Measurements from ENCODE around the gene ABTB1.

Gene ABTB1

GRCh38 chr3:127719369-127719768, 46.6 kb downstream of the ABTB1 start:
- H2BK5ac ChIP-seq (ENCODE audit: low read length), result no peak overlapping the region
- H3K9ac ChIP-seq (ENCODE audit: low read depth, low read length, poor library complexity), result no peak overlapping the region
- H2AFZ ChIP-seq (ENCODE audit: low read length), result no peak overlapping the region
- H3K9me3 ChIP-seq (replicated peaks in 1 of 2; ENCODE audit: control insufficient read depth in 2 of 2, insufficient read depth in 1 of 2, low read depth in 1 of 2, low read length in 2 of 2), result no peaks in the 10 kb centered on the region
- no CpG with 5 or more reads among the region's 8 CpGs for WGBS, 2 donors (ENCODE audit: extremely low coverage in 2 of 2, insufficient read length in 2 of 2, insufficient replicate concordance in 1 of 2)
- no peak for DNase-seq (ENCODE audit: low spot score)
- H3K4me2 ChIP-seq (ENCODE audit: insufficient read depth, low read length, poor library complexity, severe bottlenecking), result no peak overlapping the region
- H2BK15ac ChIP-seq (ENCODE audit: low read length), result no peak overlapping the region
- no peak overlapping the region for H3K4me3 ChIP-seq (ENCODE audit: low read length in 2 of 2)
- no peak overlapping the region for H3K27ac ChIP-seq (replicated peaks; ENCODE audit: low read length)
- no peak overlapping the region for H3K23ac ChIP-seq (ENCODE audit: low read depth, low read length, poor library complexity)
- H3K4ac ChIP-seq (ENCODE audit: low read length), result no peak overlapping the region
- no peaks in the 10 kb centered on the region for H3K36me3 ChIP-seq (replicated peaks in 1 of 2; ENCODE audit: control insufficient read depth in 2 of 2, insufficient read depth in 2 of 2, low read length in 2 of 2)
- no peaks in the 10 kb centered on the region for H3K79me1 ChIP-seq (ENCODE audit: low read depth, low read length)
- no peak overlapping the region for H3K14ac ChIP-seq (ENCODE audit: low read length)
- H4K91ac ChIP-seq (ENCODE audit: low read depth, low read length, poor library complexity), result no peak overlapping the region
- H2BK120ac ChIP-seq (ENCODE audit: low read depth, low read length), result no peak overlapping the region
- H3K18ac ChIP-seq (ENCODE audit: low read length), result no peak overlapping the region
- H2AK5ac ChIP-seq (ENCODE audit: low read depth, low read length), result no peak overlapping the region
- no peak overlapping the region for H2BK12ac ChIP-seq (ENCODE audit: low read length)
- H4K8ac ChIP-seq (ENCODE audit: low read depth, low read length), result no peak overlapping the region
- H3K4me1 ChIP-seq (ENCODE audit: control insufficient read depth in 2 of 2, insufficient read depth in 1 of 2, low read depth in 1 of 2, low read length in 2 of 2), result peaks cover 3 to 16% of the 10 kb centered on the region in 2 donors
- H3K27me3 ChIP-seq (ENCODE audit: control insufficient read depth in 3 of 3, insufficient read depth in 3 of 3, low read depth in 1 of 3, low read length in 3 of 3), result peaks cover 0 to 44% (median 0%) of the 10 kb centered on the region in 3 experiments

- H2AFZ ChIP-seq (ENCODE audit: low read length), result no peak overlapping the region
- no peak overlapping the region for H3K18ac ChIP-seq (ENCODE audit: low read length)
- no peak overlapping the region for H2BK12ac ChIP-seq (ENCODE audit: low read length)
- H3K4me3 ChIP-seq (ENCODE audit: low read length in 2 of 2), result no peak overlapping the region
- H2BK120ac ChIP-seq (ENCODE audit: low read depth, low read length), result no peak overlapping the region
- no peak for DNase-seq (ENCODE audit: low spot score)
- no peak overlapping the region for H3K9ac ChIP-seq (ENCODE audit: low read depth, low read length, poor library complexity)
- WGBS, 2 donors (ENCODE audit: extremely low coverage in 2 of 2, insufficient read length in 2 of 2, insufficient replicate concordance in 1 of 2), result no CpG with 5 or more reads among the region's 15 CpGs
- no peak overlapping the region for H3K4me2 ChIP-seq (ENCODE audit: insufficient read depth, low read length, poor library complexity, severe bottlenecking)
- H3K27me3 ChIP-seq (ENCODE audit: control insufficient read depth in 3 of 3, insufficient read depth in 3 of 3, low read depth in 1 of 3, low read length in 3 of 3), result peaks cover 0 to 44% (median 0%) of the 10 kb centered on the region in 3 experiments
- H3K4ac ChIP-seq (ENCODE audit: low read length), result no peak overlapping the region
- no peaks in the 10 kb centered on the region for H3K9me3 ChIP-seq (replicated peaks in 1 of 2; ENCODE audit: control insufficient read depth in 2 of 2, insufficient read depth in 1 of 2, low read depth in 1 of 2, low read length in 2 of 2)
- H2BK15ac ChIP-seq (ENCODE audit: low read length), result no peak overlapping the region
- no peak overlapping the region for H4K8ac ChIP-seq (ENCODE audit: low read depth, low read length)
- H3K14ac ChIP-seq (ENCODE audit: low read length), result no peak overlapping the region
- no peak overlapping the region for H2BK5ac ChIP-seq (ENCODE audit: low read length)
- no peak overlapping the region for H4K91ac ChIP-seq (ENCODE audit: low read depth, low read length, poor library complexity)
- H3K27ac ChIP-seq (replicated peaks; ENCODE audit: low read length), result no peak overlapping the region
- H2AK5ac ChIP-seq (ENCODE audit: low read depth, low read length), result no peak overlapping the region
- no peak overlapping the region for H3K23ac ChIP-seq (ENCODE audit: low read depth, low read length, poor library complexity)
- H3K4me1 ChIP-seq (ENCODE audit: control insufficient read depth in 2 of 2, insufficient read depth in 1 of 2, low read depth in 1 of 2, low read length in 2 of 2), result peaks cover 3 to 15% of the 10 kb centered on the region in 2 donors
- no peaks in the 10 kb centered on the region for H3K36me3 ChIP-seq (replicated peaks in 1 of 2; ENCODE audit: control insufficient read depth in 2 of 2, insufficient read depth in 2 of 2, low read length in 2 of 2)
- no peaks in the 10 kb centered on the region for H3K79me1 ChIP-seq (ENCODE audit: low read depth, low read length)
These were observed 47.5 kb downstream of the ABTB1 start for GRCh38 chr3:127720161-127720823.

DNA sequence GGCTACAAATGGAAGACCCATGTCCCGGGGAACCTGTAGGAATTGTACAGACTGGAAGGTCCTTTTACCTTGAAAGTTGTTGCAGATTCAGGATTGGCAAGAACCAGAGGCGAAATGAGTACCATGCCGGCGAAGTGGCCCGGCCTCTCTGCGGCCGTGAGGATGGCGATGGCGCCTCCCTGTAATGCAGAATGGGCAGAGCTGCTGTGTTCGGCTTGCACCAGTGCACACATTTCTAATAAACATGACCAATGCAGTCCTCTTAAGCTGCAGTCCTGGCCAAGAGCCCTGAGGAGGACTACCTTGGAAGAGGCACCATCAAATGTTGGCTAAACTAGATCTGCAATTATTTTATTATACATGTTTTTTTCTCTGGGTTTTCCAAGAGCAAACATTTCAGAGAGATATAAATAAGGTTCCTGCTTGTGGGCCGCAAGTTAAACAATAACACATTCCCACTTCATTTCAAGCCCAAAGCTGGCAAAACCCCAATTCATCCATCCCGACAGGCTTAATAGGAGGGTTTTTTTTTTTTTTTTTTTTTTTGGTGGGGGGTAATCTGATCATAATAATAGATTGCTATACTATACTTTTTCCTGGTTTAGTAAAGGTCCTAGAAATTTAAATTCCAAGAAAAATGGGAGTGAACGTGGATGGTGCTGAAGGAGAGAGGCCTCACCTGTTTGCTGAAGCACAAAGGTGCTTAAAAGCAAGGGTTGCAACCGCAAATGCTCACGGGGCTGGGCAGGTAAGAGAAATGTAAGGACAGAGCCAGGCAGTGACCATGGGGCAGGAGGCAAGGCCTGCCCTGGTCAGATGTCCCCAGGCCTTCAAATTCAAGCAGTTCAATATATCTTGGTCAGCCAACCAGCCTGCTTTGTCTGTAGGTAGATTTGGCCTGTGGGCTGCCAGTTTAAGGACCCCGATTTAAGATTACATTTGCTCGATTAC, 48.5 kb downstream of the ABTB1 start:
- no peak overlapping the region for H2BK5ac ChIP-seq (ENCODE audit: low read length)
- no peak overlapping the region for H3K18ac ChIP-seq (ENCODE audit: low read length)
- H2BK120ac ChIP-seq (ENCODE audit: low read depth, low read length), result no peak overlapping the region
- H3K27ac ChIP-seq (replicated peaks; ENCODE audit: low read length), result no peak overlapping the region
- no peak overlapping the region for H3K23ac ChIP-seq (ENCODE audit: low read depth, low read length, poor library complexity)
- peaks cover 3 to 15% of the 10 kb centered on the region in 2 donors for H3K4me1 ChIP-seq (ENCODE audit: control insufficient read depth in 2 of 2, insufficient read depth in 1 of 2, low read depth in 1 of 2, low read length in 2 of 2)
- no peak overlapping the region for H4K8ac ChIP-seq (ENCODE audit: low read depth, low read length)
- H2BK12ac ChIP-seq (ENCODE audit: low read length), result no peak overlapping the region
- no peak overlapping the region for H2BK15ac ChIP-seq (ENCODE audit: low read length)
- no peaks in the 10 kb centered on the region for H3K9me3 ChIP-seq (replicated peaks in 1 of 2; ENCODE audit: control insufficient read depth in 2 of 2, insufficient read depth in 1 of 2, low read depth in 1 of 2, low read length in 2 of 2)
- no peaks in the 10 kb centered on the region for H3K36me3 ChIP-seq (replicated peaks in 1 of 2; ENCODE audit: control insufficient read depth in 2 of 2, insufficient read depth in 2 of 2, low read length in 2 of 2)
- H2AFZ ChIP-seq (ENCODE audit: low read length), result no peak overlapping the region
- no peak overlapping the region for H3K9ac ChIP-seq (ENCODE audit: low read depth, low read length, poor library complexity)
- H2AK5ac ChIP-seq (ENCODE audit: low read depth, low read length), result no peak overlapping the region
- WGBS, 2 donors (ENCODE audit: extremely low coverage in 2 of 2, insufficient read length in 2 of 2, insufficient replicate concordance in 1 of 2), result no CpG with 5 or more reads among the region's 17 CpGs
- no peak overlapping the region for H4K91ac ChIP-seq (ENCODE audit: low read depth, low read length, poor library complexity)
- H3K4me2 ChIP-seq (ENCODE audit: insufficient read depth, low read length, poor library complexity, severe bottlenecking), result no peak overlapping the region
- DNase-seq (ENCODE audit: low spot score), result no peak
- H3K4ac ChIP-seq (ENCODE audit: low read length), result no peak overlapping the region
- H3K79me1 ChIP-seq (ENCODE audit: low read depth, low read length), result no peaks in the 10 kb centered on the region
- no peak overlapping the region for H3K14ac ChIP-seq (ENCODE audit: low read length)
- no peak overlapping the region for H3K4me3 ChIP-seq (ENCODE audit: low read length in 2 of 2)
- peaks cover 0 to 44% (median 0%) of the 10 kb centered on the region in 3 experiments for H3K27me3 ChIP-seq (ENCODE audit: control insufficient read depth in 3 of 3, insufficient read depth in 3 of 3, low read depth in 1 of 3, low read length in 3 of 3)
